Ishikawa (cell line): ENCODE results near the gene NUP214.

ENCODE experiments used
- EP300 ChIP-seq: IDR thresholded peaks from 2 replicates; pipeline ENCODE4 v1.6.1; 2012; ENCODE audit warnings: borderline replicate concordance
- TEAD4 ChIP-seq: IDR thresholded peaks from 2 replicates; pipeline ENCODE4 v1.6.1; 2012
- USF1 ChIP-seq: IDR thresholded peaks from 2 replicates; pipeline ENCODE4 v1.6.1; 2012
- YY1 ChIP-seq: IDR thresholded peaks from 2 replicates; pipeline ENCODE4 v1.6.1; 2012; ENCODE audit warnings: low read depth

- no peak for TF ChIP-seq TEAD4
- no peak for TF ChIP-seq YY1
- no peak for TF ChIP-seq EP300
- TF ChIP-seq USF1, result no peak
Observed at GRCh38 chr9:131246618-131247017, 121.2 kb downstream of the NUP214 start.
